SK-N-SH (cell line): ENCODE results near the gene SLC13A4.

ENCODE experiments used
- CTCF ChIP-seq: fragments of 200-600 bp; sonication (generic); IDR thresholded peaks from 2 replicates; pipeline ENCODE4 v1.6.1; 2017; ENCODE audit warnings: antibody characterized with exemption, mild to moderate bottlenecking, moderate library complexity
- ELF1 ChIP-seq: IDR thresholded peaks from 2 replicates; pipeline ENCODE4 v1.4.0; 2012
- EP300 ChIP-seq, 2 experiments: IDR thresholded peaks; 2 replicates each; pipeline versions ENCODE4 v1.4.0 to v1.6.1; 2012; ENCODE audit warnings: borderline replicate concordance in 1 of 2, low read depth in 1 of 2, low read length in 1 of 2
- MAX ChIP-seq: IDR thresholded peaks from 2 replicates; pipeline ENCODE4 v1.4.0; 2012; ENCODE audit warnings: low read depth
- RAD21 ChIP-seq: IDR thresholded peaks from 2 replicates; pipeline ENCODE4 v1.6.1; 2012; ENCODE audit warnings: mild to moderate bottlenecking, low read length
- RFX5 ChIP-seq: IDR thresholded peaks from 2 replicates; pipeline ENCODE4 v1.6.1; 2012; ENCODE audit warnings: mild to moderate bottlenecking, improper control_type of control experiment, low read length
- SIN3A ChIP-seq: IDR thresholded peaks from 2 replicates; pipeline ENCODE4 v1.6.1; 2012; ENCODE audit warnings: low read depth, mild to moderate bottlenecking, low read length, moderate library complexity, borderline replicate concordance
- TAF1 ChIP-seq: IDR thresholded peaks from 2 replicates; pipeline ENCODE4 v1.6.1; 2012; ENCODE audit warnings: low read depth, mild to moderate bottlenecking, low read length, moderate library complexity, borderline replicate concordance
- TCF12 ChIP-seq: IDR thresholded peaks from 2 replicates; pipeline ENCODE4 v1.4.0; 2012
- USF2 ChIP-seq: fragments of 150-350 bp; IDR thresholded peaks from 2 replicates; pipeline ENCODE4 v1.6.1; 2017; ENCODE audit warnings: antibody characterized with exemption, low read length, low read depth, borderline replicate concordance

DNA sequence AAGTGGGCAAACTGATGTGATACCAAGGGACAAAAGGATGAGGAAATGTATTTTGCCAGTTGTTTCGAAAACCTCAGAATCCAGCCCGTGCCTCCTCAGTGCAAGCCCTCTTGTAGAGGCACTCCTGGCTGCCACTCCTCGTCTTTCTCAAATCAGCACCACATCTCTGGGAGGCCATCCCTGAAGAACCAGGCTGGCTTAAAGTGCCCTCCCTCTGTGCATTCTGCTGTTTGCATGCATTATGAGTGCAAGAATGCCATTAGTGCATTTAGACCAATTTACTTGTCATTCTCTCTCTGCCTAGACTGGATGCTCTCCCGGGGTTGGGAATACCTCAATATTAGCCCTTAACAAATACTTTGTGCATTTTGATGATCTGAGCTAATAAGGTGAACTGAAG is 40.5 kb upstream of the SLC13A4 start:
- TF ChIP-seq ELF1 (no peak), RAD21 (no peak), MAX (no peak), USF2 (no peak), CTCF (no peak), TCF12 (no peak), RFX5 (no peak), SIN3A (no peak), EP300 (IDR thresholded peaks at IDR 0.05; ENCODE audit: borderline replicate concordance in 1 of 2, low read depth in 1 of 2, low read length in 1 of 2) (no peak), TAF1 (no peak)
